NCI-H524 treated with DMSO at 0.1 percent for 48 hours (cell line): Measurements from ENCODE around the gene PDIA3.
"Not testable (repeated sequence)": the region's sequence is repeated elsewhere in the genome, so short reads cannot be mapped to it uniquely, and the experiment has no call there.

Source experiments
- DNase-seq: peaks from one replicate; lab custom pipeline; 2025; lab: John Stamatoyannopoulos, UW

The PDIA3 gene

GRCh38 chr15:43746245-43746902 lies at the start of gene PDIA3:
Gene PDIA3 (plus strand): TSS chr15:43746438. CDS start chr15:43746540, 102 bp downstream.
- peak; percentile 51 for DNase-seq

GRCh38 chr15:43702174-43702573 lies 44.1 kb upstream of the PDIA3 start:
- no peak for DNase-seq

GRCh38 chr15:43702701-43703424 lies 43.4 kb upstream of the PDIA3 start:
- no peak for DNase-seq

GRCh38 chr15:43710431-43711131 lies 35.7 kb upstream of the PDIA3 start:
- DNase-seq: not testable (repeated sequence)

- no peak for DNase-seq
These were observed 23.1 kb upstream of the PDIA3 start for GRCh38 chr15:43723151-43723550.

GRCh38 chr15:43726306-43726705 lies 19.9 kb upstream of the PDIA3 start:
- not testable (repeated sequence) for DNase-seq

GRCh38 chr15:43728053-43728725 lies 18.0 kb upstream of the PDIA3 start:
- DNase-seq: not testable (repeated sequence)

GRCh38 chr15:43735416-43735815 lies 10.8 kb upstream of the PDIA3 start:
- DNase-seq: no peak

- DNase-seq: peak; percentile 36
These were observed 668 bp downstream of the PDIA3 start for GRCh38 chr15:43746903-43747309.

- no peak for DNase-seq
These were observed 2.1 kb downstream of the PDIA3 start for GRCh38 chr15:43748376-43748775.

- no peak for DNase-seq
These were observed 3.6 kb downstream of the PDIA3 start for GRCh38 chr15:43749690-43750345.

- no peak for DNase-seq
These were observed 5.6 kb downstream of the PDIA3 start for GRCh38 chr15:43751885-43752284.

- no peak for DNase-seq
These were observed 16.6 kb downstream of the PDIA3 start for GRCh38 chr15:43762824-43763223.

GRCh38 chr15:43763819-43764446 lies 17.7 kb downstream of the PDIA3 start:
- DNase-seq: no peak

GRCh38 chr15:43769584-43770228 lies 23.5 kb downstream of the PDIA3 start:
- DNase-seq: peak; percentile 2

- DNase-seq: no peak
These were observed 25.6 kb downstream of the PDIA3 start for GRCh38 chr15:43771816-43772215.

- DNase-seq: no peak
These were observed 26.4 kb downstream of the PDIA3 start for GRCh38 chr15:43772624-43773023.

GRCh38 chr15:43774062-43774461 lies 27.8 kb downstream of the PDIA3 start:
- DNase-seq: no peak

- peak; percentile 76 for DNase-seq
These were observed 29.2 kb downstream of the PDIA3 start for GRCh38 chr15:43775411-43775965.

- no peak for DNase-seq
These were observed 30.0 kb downstream of the PDIA3 start for GRCh38 chr15:43776101-43776717.
